Measurements from ENCODE around the gene SMIM36.
"Not testable (repeated sequence)": the region's sequence is repeated elsewhere in the genome, so short reads cannot be mapped to it uniquely, and the experiment has no call there.

Gene SMIM36

GRCh38 chr17:55479903-55480302 is 31.3 kb downstream of the SMIM36 start:
- ChIA-PET CTCF (no interaction called here), POLR2A (no interaction called here)
- TF ChIP-seq CTCF (IDR thresholded peaks at IDR 0.05; ENCODE audit: insufficient read depth, low read length, missing control alignments): no peak
- H3K4me3 ChIP-seq (ENCODE audit: low read depth, low read length): no peak overlapping the region
- no peak for DNase-seq (ENCODE audit: low read depth, low spot score)

- no peak overlapping the region for H3K4me3 ChIP-seq (ENCODE audit: low read depth, low read length)
- no peak for TF ChIP-seq CTCF (IDR thresholded peaks at IDR 0.05; ENCODE audit: insufficient read depth, low read length, missing control alignments)
- ChIA-PET CTCF (interaction anchor here (1.3 kb wide), 1 partner anchor 12 kb away, joined by 4 read pairs; no protein-coding TSS in a partner anchor), POLR2A (no interaction called here)
- no peak for DNase-seq (ENCODE audit: low read depth, low spot score)
These were observed 32.3 kb downstream of the SMIM36 start for GRCh38 chr17:55478971-55479370.

- no peak overlapping the region for H3K4me3 ChIP-seq (ENCODE audit: low read depth, low read length)
- no peak for DNase-seq (ENCODE audit: low read depth, low spot score)
- ChIA-PET POLR2A (no interaction called here), CTCF (interaction anchor here (1.0 to 1.4 kb wide), 5 partner anchors 9 to 304 kb away, joined by 3 to 5 read pairs (median 4); no protein-coding TSS in a partner anchor)
- no peak for TF ChIP-seq CTCF (IDR thresholded peaks at IDR 0.05; ENCODE audit: insufficient read depth, low read length, missing control alignments)
These were observed 44.6 kb downstream of the SMIM36 start for GRCh38 chr17:55466671-55467070.

GRCh38 chr17:55465771-55466170 is 45.5 kb downstream of the SMIM36 start:
- H3K4me3 ChIP-seq (ENCODE audit: low read depth, low read length); POLR2A ChIA-PET; DNase-seq (ENCODE audit: low read depth, low spot score): not testable (repeated sequence)
- CTCF ChIA-PET: interaction anchor here (0.8 to 1.2 kb wide), 4 partner anchors 8 to 48 kb away, joined by 3 to 5 read pairs (median 4); no protein-coding TSS in a partner anchor

- no peak for TF ChIP-seq CTCF (IDR thresholded peaks at IDR 0.05; ENCODE audit: insufficient read depth, low read length, missing control alignments)
- H3K4me3 ChIP-seq (ENCODE audit: low read depth, low read length): no peak overlapping the region
- ChIA-PET POLR2A (no interaction called here), CTCF (no interaction called here)
- DNase-seq (ENCODE audit: low read depth, low spot score): no peak
These were observed 47.7 kb downstream of the SMIM36 start for GRCh38 chr17:55463600-55463999.

GRCh38 chr17:55462711-55463110 is 48.5 kb downstream of the SMIM36 start:
- ChIA-PET POLR2A (no interaction called here), CTCF (no interaction called here)
- no peak overlapping the region for H3K4me3 ChIP-seq (ENCODE audit: low read depth, low read length)
- no peak for TF ChIP-seq CTCF (IDR thresholded peaks at IDR 0.05; ENCODE audit: insufficient read depth, low read length, missing control alignments)
- DNase-seq (ENCODE audit: low read depth, low spot score): no peak

GRCh38 chr17:55462234-55462633 is 49.0 kb downstream of the SMIM36 start:
- POLR2A ChIA-PET: no interaction called here
- DNase-seq (ENCODE audit: low read depth, low spot score): no peak
- CTCF ChIA-PET: no interaction called here
- no peak overlapping the region for H3K4me3 ChIP-seq (ENCODE audit: low read depth, low read length)
- no peak for TF ChIP-seq CTCF (IDR thresholded peaks at IDR 0.05; ENCODE audit: insufficient read depth, low read length, missing control alignments)
